HepG2 (cell line): Measurements from ENCODE around the gene TSGA10. TPM values are rescaled to one million over a fixed set of nuclear protein-coding genes. Genes with fewer than 3 reads are reported as not detected.

Experiments used
- ARID3A ChIP-seq: IDR thresholded peaks from 2 replicates; pipeline ENCODE4 v1.6.1; 2012; ENCODE audit warnings: low read depth, low read length, improper control_type of control experiment
- MBD4 ChIP-seq: IDR thresholded peaks from 2 replicates; pipeline ENCODE4 v1.6.1; 2012; ENCODE audit warnings: low read length, inconsistent platforms, borderline replicate concordance
- MIXL1 ChIP-seq: IDR thresholded peaks from 2 replicates; pipeline ENCODE4 v1.6.1; 2016
- MTA1 ChIP-seq: sonication (generic); formaldehyde crosslinking; IDR thresholded peaks from 2 replicates; pipeline ENCODE4 v1.4.0; 2020; ENCODE audit warnings: missing genetic modification reagents, mild to moderate bottlenecking, borderline replicate concordance
- NFKBIZ ChIP-seq: IDR thresholded peaks from 2 replicates; pipeline ENCODE4 v1.6.1; 2018; ENCODE audit warnings: missing genetic modification reagents, missing compliant biosample characterization
- PCBP1 ChIP-seq: fragments of 200-400 bp; formaldehyde crosslinking; IDR thresholded peaks from 2 replicates; pipeline ENCODE4 v1.6.1; 2017; ENCODE audit warnings: mild to moderate bottlenecking, low read depth, low read length, borderline replicate concordance
- RARA ChIP-seq: IDR thresholded peaks from 2 replicates; pipeline ENCODE4 v1.6.1; 2016; ENCODE audit warnings: missing genetic modification reagents, missing compliant biosample characterization
- SOX13 ChIP-seq, 3 experiments: fragments of 450-650 bp in 1 of 3; sonication (generic) in 1 of 3; formaldehyde crosslinking in 1 of 3; IDR thresholded peaks in 2 of 3; conservative IDR thresholded peaks in 1 of 3; 2 replicates each; pipeline versions ENCODE4 v1.5.0 to v1.6.1; 2016 to 2020; ENCODE audit warnings: antibody characterized with exemption in 1 of 3, mild to moderate bottlenecking in 1 of 3, missing compliant biosample characterization in 1 of 3, missing genetic modification reagents in 1 of 3, moderate library complexity in 1 of 3
- TBX2 ChIP-seq: sonication (generic); formaldehyde crosslinking; IDR thresholded peaks from 2 replicates; pipeline ENCODE4 v1.5.0; 2020; ENCODE audit warnings: missing genetic modification reagents, mild to moderate bottlenecking, borderline replicate concordance
- ZBTB40 ChIP-seq, 2 experiments: fragments of 450-650 bp in 1 of 2; sonication (generic) in 1 of 2; formaldehyde crosslinking in 1 of 2; IDR thresholded peaks; 2 replicates each; pipeline versions ENCODE4 v1.6.1 to v1.8.0; 2016 to 2022; ENCODE audit warnings: antibody characterized with exemption in 1 of 2, mild to moderate bottlenecking in 1 of 2, missing genetic modification reagents in 1 of 2
- ZNF225 ChIP-seq: sonication (generic); formaldehyde crosslinking; IDR thresholded peaks from 2 replicates; pipeline ENCODE4 v1.4.0; 2020; ENCODE audit warnings: mild to moderate bottlenecking, missing genetic modification reagents
- ZNF326 ChIP-seq: sonication (generic); formaldehyde crosslinking; IDR thresholded peaks from 2 replicates; pipeline ENCODE4 v1.4.0; 2020; ENCODE audit warnings: missing genetic modification reagents, borderline replicate concordance
- ZSCAN31 ChIP-seq: sonication (generic); formaldehyde crosslinking; IDR thresholded peaks from 2 replicates; pipeline ENCODE4 v1.5.0; 2020; ENCODE audit warnings: low read depth, mild to moderate bottlenecking, missing genetic modification reagents
- polyA plus RNA-seq, 8 experiments: library from polyadenylated mRNA; depleted of rRNA in 3 of 8; stranded (reverse) in 7 of 8; unstranded in 1 of 8; fragments of >200 nt; fragmentation: Illumina TruSeq in 4 of 8; extraction: Trizol in 4 of 8; gene quantifications; 2 replicates each; pipeline versions ENCODE4 v1.2.1 to v1.2.3, GENCODE V29; 2011 to 2016; ENCODE audit warnings: low read depth in 4 of 8, missing spikeins in 1 of 8, mixed read lengths in 1 of 8; ENCODE audit not compliant: insufficient read depth in 1 of 8
- total RNA-seq, 5 experiments: library from RNA; depleted of rRNA; stranded (reverse); fragments of >200 nt; fragmentation: Illumina TruSeq; extraction: Trizol; gene quantifications; 2 replicates each; pipeline ENCODE4 v1.2.3, GENCODE V29; 2016; ENCODE audit warnings: low read depth in 1 of 5
- TF ChIP-seq, protein P1 (sequence below): sonication (generic); formaldehyde crosslinking; IDR thresholded peaks from 2 replicates; pipeline ENCODE4 v1.5.0; 2020; ENCODE audit warnings: mild to moderate bottlenecking, missing genetic modification reagents, moderate library complexity
- TF ChIP-seq, protein P2 (sequence below): sonication (generic); formaldehyde crosslinking; IDR thresholded peaks from 2 replicates; pipeline ENCODE4 v1.8.1; 2023; ENCODE audit warnings: mild to moderate bottlenecking, moderate library complexity, missing genetic modification reagents

The TSGA10 gene
- total and polyA plus RNA-seq, 2 of the 13 experiments (the other 11 are each of a cell fraction or from before 2014, with no cell fraction given), result 4.7 to 13.1 TPM

- peak; percentile 52; the same call in 1 of the 2 replicates for TF ChIP-seq MTA1 (CRISPR knock-in tag)
- TF ChIP-seq, protein P1, sequence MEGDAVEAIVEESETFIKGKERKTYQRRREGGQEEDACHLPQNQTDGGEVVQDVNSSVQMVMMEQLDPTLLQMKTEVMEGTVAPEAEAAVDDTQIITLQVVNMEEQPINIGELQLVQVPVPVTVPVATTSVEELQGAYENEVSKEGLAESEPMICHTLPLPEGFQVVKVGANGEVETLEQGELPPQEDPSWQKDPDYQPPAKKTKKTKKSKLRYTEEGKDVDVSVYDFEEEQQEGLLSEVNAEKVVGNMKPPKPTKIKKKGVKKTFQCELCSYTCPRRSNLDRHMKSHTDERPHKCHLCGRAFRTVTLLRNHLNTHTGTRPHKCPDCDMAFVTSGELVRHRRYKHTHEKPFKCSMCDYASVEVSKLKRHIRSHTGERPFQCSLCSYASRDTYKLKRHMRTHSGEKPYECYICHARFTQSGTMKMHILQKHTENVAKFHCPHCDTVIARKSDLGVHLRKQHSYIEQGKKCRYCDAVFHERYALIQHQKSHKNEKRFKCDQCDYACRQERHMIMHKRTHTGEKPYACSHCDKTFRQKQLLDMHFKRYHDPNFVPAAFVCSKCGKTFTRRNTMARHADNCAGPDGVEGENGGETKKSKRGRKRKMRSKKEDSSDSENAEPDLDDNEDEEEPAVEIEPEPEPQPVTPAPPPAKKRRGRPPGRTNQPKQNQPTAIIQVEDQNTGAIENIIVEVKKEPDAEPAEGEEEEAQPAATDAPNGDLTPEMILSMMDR (CRISPR knock-in tag), result peak; percentile 27; the same call in 1 of the 2 replicates
- no peak for TF ChIP-seq ZNF225 (CRISPR knock-in tag)
- TF ChIP-seq NFKBIZ (CRISPR knock-in tag), result no peak
- no peak for TF ChIP-seq ZBTB40 (IDR thresholded peaks at IDR 0.05)
- no peak for TF ChIP-seq ZBTB40 (CRISPR knock-in tag; IDR thresholded peaks at IDR 0.05)
- TF ChIP-seq RARA (CRISPR knock-in tag), result 0 out of 2 replicates have a peak, but pooled peaks have one; percentile 8
- peak; percentile 64; the same call in 1 of the 2 replicates for TF ChIP-seq TBX2 (CRISPR knock-in tag)
- TF ChIP-seq PCBP1, result no peak
- TF ChIP-seq ZSCAN31 (CRISPR knock-in tag), result peak; percentile 69; the same call in 1 of the 2 replicates
- TF ChIP-seq, protein P2, sequence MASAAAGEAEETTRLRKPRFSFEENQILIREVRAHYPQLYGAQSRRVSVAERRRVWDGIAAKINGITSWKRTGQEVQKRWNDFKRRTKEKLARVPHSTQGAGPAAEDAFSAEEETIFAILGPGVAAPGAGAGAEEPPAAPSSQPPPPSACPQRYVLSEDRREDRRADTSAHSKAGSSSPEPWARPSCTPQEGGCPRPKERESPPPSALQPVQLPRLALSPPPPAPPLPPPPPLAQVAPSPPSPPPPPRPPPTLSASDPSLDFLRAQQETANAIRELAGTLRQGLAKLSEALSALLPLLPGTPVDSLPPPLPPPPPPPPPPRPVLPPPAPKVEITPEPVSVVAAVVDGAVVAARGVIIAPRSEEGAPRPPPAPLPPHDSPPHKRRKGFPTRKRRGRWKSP, result peak; percentile 34; the same call in 1 of the 2 replicates
- no peak for TF ChIP-seq SOX13 (IDR thresholded peaks at IDR 0.05)
- peak in 1 of 2 experiments; percentile 57; a peak in 1 of 4 replicates for TF ChIP-seq SOX13 (CRISPR knock-in tag; conservative IDR thresholded peaks at IDR 0.05 in 1 of 2, IDR thresholded peaks at IDR 0.05 in 1 of 2)
- TF ChIP-seq MIXL1 (CRISPR knock-in tag), result peak; percentile 84; the same call in 1 of the 2 replicates
- TF ChIP-seq ARID3A, result peak; percentile 63
- TF ChIP-seq ZNF326 (CRISPR knock-in tag), result no peak
- no peak for TF ChIP-seq MBD4
Measured at GRCh38 chr2:99183025-99183424, 28.3 kb upstream of the TSGA10 start (continued).
